ENCODE results near the gene RAB8A. TPM values are rescaled to one million over a fixed set of nuclear protein-coding genes. Genes with fewer than 3 reads are reported as not detected.

The RAB8A gene
- total and polyA plus RNA-seq, 9 of the 15 experiments (the other 6 are each of a cell fraction or from before 2014, with no cell fraction given): 11.2 to 102 (median 53.2) TPM

GRCh38 chr19:16066611-16067104 lies 45.0 kb upstream of the RAB8A start (continued):
- TF ChIP-seq SMAD4 (CRISPR knock-in tag; conservative IDR thresholded peaks at IDR 0.05): 0 out of 2 replicates have a peak, but pooled peaks have one; percentile 28
- no peak for TF ChIP-seq CHD7 (IDR thresholded peaks at IDR 0.05; ENCODE audit: low read depth, low read length)
- TF ChIP-seq PRPF4 (IDR thresholded peaks at IDR 0.05; ENCODE audit: insufficient read depth, low read depth, low read length, poor library complexity, severe bottlenecking): no peak
- peak; percentile 87 for TF ChIP-seq GTF3C2 (IDR thresholded peaks at IDR 0.05; ENCODE audit: borderline replicate concordance, extremely low read depth, insufficient read length)
- TF ChIP-seq BRF1 (IDR thresholded peaks at IDR 0.05; ENCODE audit: borderline replicate concordance, extremely low read depth, insufficient read length): no peak
- no peak for TF ChIP-seq TARDBP (IDR thresholded peaks at IDR 0.05)
- no peak for TF ChIP-seq ZNF639 (CRISPR knock-in tag; conservative IDR thresholded peaks at IDR 0.05 in 1 of 2, IDR thresholded peaks at IDR 0.05 in 1 of 2)
- no peak for TF ChIP-seq CREB1 (IDR thresholded peaks at IDR 0.05)
- peak; percentile 22; the same call in 1 of the 2 replicates for TF ChIP-seq CREB1 (CRISPR knock-in tag; IDR thresholded peaks at IDR 0.05)
- TF ChIP-seq ZNF263 (CRISPR knock-in tag; IDR thresholded peaks at IDR 0.05; ENCODE audit: borderline replicate concordance): no peak
- no peak for TF ChIP-seq ZNF668 (CRISPR knock-in tag; IDR thresholded peaks at IDR 0.05)
- TF ChIP-seq ZNF507 (tag; conservative IDR thresholded peaks at IDR 0.05): no peak
